COLO668 (cell line): ENCODE results near the gene CDH8.

Source experiments
- DNase-seq: peaks from one replicate; lab custom pipeline; 2025; ENCODE audit not compliant: unreplicated experiment; lab: John Stamatoyannopoulos, UW

Gene CDH8

GRCh38 chr16:61659936-61660335 is 376.3 kb downstream of the CDH8 start:
- no peak for DNase-seq

- DNase-seq, result no peak
These were observed 381.3 kb downstream of the CDH8 start for GRCh38 chr16:61654962-61655361.

- DNase-seq, result no peak
These were observed 382.7 kb downstream of the CDH8 start for GRCh38 chr16:61653544-61653943.

GRCh38 chr16:61645561-61645960 is 390.7 kb downstream of the CDH8 start:
- DNase-seq, result no peak

- DNase-seq, result no peak
These were observed 391.5 kb downstream of the CDH8 start for GRCh38 chr16:61644736-61645135.

- DNase-seq, result no peak
These were observed 418.9 kb downstream of the CDH8 start for GRCh38 chr16:61617219-61617783.

GRCh38 chr16:61616088-61616487 is 420.1 kb downstream of the CDH8 start:
- DNase-seq, result no peak

GRCh38 chr16:61611847-61612491 is 424.3 kb downstream of the CDH8 start:
- no peak for DNase-seq

- DNase-seq, result no peak
These were observed 429.7 kb downstream of the CDH8 start for GRCh38 chr16:61606581-61606980.
